Measurements from ENCODE around the gene ITPR2.
"Not testable (repeated sequence)": the region's sequence is repeated elsewhere in the genome, so short reads cannot be mapped to it uniquely, and the experiment has no call there.

The ITPR2 gene

DNA sequence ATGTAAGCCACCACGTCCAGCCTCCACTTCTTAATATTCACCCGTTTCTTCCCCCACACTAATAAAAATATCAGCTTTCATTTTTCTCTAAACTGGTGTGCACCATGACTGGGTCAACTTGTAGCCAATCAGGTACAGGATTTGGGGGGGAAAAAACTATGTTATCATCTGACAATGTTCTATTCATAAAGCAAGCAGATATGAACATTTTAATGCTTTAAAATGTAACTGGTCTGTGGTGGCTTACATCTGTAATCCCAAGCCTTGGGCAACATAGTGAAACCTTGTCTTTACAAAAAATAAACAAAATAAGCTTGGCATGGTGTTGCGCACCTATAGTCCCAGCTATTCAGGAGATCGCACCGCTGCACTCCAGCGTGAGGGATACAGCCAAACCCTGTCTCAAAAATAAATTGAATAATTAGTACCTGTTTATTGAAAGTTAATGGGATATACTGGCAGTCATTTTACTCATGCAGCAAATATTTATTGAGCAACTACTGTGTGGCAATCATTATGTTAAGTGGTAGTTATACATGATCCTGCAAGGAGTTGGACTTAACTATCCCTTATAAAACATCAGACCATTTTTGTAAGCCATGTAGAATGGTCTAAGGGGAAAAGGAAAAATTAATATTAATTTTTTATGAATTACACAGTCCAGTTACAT is 15.3 kb upstream of the ITPR2 start:
- no peak for DNase-seq (ENCODE audit: low read depth in 2 of 2)

DNA sequence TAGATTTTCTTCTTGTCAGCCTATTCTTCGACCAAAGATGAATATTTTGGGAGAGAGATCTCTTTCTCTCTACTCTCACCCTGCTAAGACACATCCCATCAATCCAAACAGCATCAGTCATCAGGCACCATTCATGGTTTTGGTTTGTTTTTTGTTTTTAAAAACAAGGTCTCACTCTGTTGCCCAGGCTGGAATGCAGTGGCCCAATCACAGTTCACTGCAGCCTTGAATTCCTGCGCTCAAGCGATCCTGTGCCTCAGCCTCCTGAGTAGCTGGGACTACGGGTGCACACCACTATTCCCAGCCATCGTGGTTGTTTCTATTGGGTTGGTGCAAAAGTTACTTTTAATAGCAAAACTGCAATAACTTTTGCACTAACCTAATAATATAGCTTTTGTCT is 14.4 kb upstream of the ITPR2 start:
- DNase-seq (ENCODE audit: low read depth in 2 of 2) = no peak

DNA sequence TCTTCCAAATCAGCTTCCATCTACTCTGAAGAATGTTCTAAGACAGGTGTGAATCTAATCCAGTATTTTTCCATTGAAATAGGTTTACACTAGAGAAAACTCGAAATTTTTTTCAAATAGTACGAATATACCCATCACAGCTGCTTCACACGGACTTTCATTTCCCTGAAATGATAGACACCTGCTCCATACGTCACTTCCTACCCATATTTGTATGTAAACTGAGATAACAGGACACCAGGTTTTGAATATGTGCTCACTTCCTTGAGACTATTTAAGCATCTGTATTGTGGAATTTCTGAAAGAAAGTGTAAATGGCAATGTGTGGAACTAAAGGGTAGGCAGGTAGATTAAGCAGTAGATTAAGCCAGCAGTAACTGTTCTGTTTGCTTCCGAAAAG is 13.4 kb upstream of the ITPR2 start:
- DNase-seq (ENCODE audit: low read depth in 2 of 2) = no peak

DNA sequence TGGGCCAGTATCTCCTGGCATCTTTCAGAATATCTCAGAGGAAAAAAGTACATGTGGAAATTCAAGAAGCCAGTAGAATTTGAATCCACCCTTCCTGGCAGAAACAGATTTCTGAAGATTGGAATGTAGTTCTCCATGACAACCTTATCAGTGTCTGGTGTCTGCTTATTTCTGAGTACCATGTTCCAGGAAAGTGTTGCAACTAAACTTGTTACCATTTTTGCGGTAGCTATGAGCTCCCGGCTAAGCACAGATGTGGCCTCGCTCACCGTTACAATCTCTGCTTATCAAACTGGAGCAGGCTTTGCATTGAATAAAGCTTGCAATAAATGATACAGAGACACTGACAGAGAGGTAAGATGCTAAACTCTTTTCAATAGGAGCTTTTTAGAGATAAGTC is 13.0 kb upstream of the ITPR2 start:
- DNase-seq (ENCODE audit: low read depth in 2 of 2) = peak in 1 of 2 experiments; percentile 44

DNA sequence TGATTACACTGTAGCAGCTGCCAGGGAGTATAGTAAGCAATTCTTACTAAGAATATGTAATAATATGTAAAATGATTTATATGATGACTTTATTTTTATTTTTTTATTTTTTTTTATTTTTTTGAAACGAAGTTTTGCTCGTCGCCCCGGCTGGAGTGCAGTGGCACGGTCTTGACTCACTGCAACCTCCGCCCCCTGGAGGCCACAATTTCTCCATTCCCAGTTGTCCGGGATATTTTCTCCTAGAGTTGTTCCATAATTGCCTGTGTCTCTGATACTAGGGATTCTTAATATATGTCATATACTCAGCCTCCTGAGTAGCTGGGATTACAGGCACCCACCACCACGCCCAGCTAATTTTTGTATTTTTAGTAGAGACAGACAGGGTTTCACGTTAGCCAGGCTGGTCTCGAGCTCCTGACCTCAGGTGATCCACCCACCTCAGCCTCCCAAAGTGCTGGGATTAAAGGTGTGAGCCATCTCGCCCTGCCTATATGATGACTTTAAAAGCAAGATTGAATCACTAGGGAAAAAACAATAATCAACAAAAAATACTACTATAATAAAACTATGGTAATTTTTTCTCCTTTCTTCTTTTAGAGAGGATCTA is 12.2 kb upstream of the ITPR2 start:
- no peak for DNase-seq (ENCODE audit: low read depth in 2 of 2)

DNA sequence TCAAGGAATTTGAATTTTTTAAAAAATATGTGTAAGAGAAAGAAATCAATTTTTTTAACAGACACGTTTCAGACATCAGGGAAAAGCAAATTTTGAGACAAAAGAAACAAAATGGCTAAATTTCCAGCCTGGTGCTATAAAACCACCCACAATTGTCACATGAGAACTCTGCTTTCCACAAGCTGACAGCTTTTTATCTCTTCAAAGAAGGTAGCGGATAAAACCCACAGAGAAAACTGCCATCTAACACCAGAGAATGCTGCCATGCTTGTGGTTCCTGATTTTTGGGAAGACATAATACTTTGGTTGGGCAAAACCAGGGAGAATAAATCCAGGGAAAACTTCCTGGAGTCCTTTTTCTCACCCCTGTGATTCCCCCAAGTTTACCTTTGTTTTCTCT is 10.3 kb upstream of the ITPR2 start:
- DNase-seq (ENCODE audit: low read depth in 2 of 2) = no peak

DNA sequence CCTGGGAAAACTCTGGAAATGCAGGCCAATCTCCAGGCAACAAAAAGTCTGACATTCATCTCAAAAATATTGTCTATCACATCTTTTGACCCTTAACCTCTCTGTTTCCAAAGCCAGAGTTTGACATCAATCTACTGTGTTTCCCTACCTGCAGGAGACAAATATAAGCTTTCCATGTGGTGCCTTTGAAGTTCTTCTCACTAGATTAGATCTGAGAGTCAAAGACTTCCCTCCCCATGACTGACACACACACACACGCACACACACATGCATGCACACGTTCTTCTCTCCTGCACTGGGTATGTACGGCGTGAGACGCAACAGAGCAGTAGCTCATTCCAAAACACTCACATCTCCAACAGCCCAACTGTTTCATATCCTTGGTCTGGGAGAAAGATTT is 8.1 kb upstream of the ITPR2 start:
- DNase-seq (ENCODE audit: low read depth in 2 of 2) = no peak

DNA sequence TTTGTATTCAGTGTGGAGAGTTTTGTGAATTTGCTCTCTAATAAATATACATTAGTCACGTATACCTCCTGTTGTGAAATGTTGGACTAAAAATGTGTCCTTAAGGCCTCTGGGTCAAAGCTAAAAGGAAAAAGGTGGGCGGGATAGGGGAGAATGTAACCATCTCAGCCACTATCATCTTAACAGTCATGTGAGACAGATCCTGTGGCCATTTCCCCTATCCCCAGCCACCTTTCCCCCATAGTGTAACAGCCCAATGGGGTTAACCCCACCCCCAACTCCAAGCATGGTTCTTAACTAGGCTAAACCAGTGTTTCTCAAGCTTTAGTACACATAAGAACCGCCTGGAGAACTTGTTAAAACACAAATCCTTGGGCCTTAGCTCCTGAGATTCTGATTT is 6.5 kb upstream of the ITPR2 start:
- no peak for DNase-seq (ENCODE audit: low read depth in 2 of 2)

DNA sequence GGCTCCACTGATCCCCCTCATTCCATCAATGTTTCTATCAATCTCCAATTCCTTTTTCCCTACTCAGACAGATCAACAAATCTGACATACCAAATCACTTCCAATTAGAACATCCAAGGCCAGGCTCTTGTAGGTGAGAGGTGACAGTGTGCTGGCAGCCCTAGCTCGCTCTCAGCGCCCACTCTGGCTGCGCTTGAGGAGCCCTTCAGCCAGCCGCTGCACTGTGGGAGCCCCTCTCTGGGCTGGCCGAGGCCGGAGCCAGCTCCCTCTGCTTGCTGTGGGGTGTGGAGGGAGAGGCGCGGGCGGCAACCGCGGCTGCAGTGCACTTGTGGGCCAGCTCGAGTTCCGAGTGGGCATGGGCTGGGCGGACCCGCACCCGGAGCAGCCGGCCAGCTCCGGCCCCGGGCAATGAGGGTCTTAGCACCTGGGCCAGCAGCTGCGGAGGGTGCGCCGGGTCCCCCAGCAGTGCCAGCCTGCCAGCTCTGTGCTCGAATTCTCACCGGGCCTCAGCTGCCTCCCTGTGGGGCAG is 6.0 kb upstream of the ITPR2 start:
- DNase-seq (ENCODE audit: low read depth in 2 of 2) = no peak

DNA sequence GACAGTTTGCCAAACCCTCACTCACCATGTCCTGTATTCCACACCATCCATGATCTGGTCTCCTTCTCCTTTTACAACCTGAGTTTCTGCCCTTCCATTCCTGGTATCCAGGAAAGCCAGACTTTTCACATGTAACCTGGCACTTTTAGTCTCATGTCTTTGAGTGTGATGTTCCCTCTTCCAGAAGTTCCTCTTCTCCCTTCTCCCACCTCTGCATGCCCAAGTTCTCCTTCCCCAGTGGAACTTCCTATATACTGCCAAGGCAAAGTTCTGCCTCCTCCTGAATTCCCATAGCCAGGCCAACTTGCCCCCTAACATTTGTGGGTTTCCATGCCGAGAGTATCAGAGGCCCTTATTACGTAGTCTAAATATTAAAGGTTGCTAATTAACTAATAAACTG is 3.2 kb upstream of the ITPR2 start:
- no peak for DNase-seq (ENCODE audit: low read depth in 2 of 2)

DNA sequence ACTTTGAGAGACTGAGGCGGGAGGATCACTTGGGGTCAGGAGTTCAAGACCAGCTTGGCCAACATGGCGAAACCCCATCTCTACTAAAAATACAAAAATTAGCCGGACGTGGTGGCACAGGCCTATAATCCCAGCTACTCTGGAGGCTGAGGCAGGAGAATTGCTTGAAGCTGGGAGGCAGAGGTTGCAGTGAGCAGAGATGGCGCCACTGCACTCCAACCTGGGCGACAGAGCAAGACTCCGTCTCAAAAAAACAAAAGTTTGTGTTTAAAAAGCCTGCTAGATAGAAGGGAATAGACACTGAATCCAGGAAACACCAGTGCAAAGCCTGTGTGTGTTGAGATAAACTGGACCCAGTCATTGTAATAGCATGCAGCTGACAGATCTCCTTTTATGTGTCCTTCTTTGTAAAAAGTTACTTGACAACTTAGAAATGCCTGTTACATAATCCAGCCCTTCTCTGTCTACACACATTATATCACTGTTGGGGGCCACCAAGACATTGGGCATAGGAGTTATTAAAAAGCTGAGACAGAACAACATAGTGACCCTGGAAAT is 1.6 kb upstream of the ITPR2 start:
- not testable (repeated sequence) for DNase-seq (ENCODE audit: low read depth in 2 of 2)

DNA sequence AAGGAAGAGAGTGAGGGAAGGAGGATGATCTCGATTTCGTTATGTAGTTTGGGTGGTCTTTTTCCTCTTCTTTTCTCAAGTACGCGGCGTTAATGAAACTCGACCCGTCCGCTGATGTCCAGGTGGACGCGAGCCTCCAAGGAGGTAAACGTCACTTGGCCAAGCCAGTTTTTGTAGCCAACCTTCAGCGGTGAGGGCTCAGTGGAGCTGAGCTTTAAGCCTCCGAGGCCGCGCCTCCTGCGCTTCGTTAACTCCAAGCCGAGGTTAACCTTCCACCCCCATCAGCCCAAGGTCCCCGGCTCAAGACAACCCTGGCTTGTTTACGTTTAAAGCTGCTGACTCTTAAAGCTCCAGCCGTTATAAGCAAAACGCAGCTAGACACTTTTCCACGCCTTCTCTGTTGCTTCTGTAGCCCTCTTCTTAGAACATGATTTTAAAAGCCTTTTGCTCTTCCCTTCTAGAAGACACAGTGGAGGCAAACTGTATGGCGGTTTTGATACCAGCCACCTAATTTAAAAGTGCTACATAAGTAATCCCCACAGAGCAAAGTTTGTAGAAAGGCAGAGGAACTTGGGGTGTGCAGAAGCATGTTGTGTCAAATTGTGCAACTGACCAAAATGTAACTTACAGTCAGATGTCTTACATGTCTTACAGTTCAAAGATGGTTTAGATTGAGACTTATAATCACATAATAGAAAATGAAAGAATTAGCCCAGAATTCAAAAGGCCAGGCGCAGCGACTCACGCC is 923 bp upstream of the ITPR2 start:
- DNase-seq (ENCODE audit: low read depth in 2 of 2) = no peak

DNA sequence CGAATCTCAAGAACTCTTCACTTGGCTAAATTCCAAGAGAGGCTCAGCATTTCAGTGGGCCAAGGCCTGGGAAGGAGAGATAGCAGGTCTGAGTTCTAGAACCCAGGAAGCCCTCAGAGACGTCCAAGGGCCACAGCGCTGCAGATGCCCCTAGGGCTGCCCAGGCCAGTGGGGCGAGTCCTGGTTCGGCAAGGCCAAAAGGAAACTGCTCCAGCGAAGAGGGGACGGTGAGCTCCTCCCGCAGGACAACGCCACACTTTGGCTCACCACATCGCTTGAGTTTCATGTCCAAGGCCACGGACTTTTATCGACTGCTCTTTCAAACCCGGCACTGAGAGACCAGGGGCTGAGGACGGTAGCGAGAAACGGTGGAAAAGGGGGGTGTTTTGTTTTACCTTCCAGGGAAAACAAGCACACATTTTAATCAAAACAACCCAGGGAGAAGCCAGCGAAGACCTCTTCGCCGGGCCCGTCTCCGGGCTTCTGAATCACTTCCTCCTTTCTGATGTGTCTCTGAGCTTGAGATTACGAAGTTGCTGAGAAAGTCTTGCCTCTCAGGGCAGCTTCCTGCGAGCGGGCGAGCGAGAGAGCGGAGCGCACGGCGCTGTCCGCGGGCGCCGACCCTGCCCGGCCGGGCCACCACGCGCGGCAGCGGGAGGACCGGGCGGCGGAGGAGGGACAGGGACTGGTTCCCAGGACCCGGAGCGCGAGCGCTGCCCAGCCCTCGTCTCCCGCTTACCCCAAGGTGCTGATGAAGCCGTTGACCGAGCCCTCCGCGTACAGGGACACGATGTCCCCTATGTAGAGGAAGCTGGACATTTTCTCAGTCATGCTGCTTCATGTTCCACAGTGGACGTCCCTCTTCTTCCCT is 808 bp downstream of the ITPR2 start:
- no peak for DNase-seq (ENCODE audit: low read depth in 2 of 2)

DNA sequence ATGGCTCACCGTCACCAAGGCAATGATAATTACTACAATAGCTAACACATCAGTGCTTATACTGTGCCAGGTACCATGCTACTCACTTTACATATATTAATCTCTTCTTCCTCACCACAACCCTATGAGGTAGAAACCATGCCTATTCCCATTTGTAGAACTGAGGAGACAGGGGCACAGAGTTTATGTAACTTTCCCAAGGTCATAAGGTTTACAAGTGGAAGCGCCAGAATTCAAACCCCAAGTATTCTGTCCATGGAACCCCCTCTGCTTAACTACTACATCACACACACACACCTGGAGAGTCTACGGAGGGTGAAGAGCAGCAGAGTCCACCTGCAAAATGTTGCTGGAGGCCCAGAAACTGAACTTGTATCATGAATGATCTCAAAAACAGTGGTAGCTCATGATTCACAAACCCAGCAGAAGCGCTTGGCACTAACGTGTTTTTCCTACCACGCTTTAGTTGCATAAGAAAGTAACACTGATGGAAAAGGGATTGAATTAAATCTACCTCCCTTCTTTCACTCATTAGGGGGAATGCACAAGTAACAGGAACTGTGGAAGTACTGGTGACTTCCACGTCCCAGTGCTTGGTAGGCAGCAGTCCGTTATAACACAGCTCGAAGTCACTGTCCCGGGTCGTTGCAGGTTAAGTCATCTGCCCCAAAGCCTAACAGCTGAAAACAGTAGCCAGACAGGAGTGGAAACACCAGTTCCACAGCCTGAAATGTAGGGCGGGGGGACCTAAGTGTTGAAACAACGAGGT is 2.0 kb downstream of the ITPR2 start:
- DNase-seq (ENCODE audit: low read depth in 2 of 2) = no peak

DNA sequence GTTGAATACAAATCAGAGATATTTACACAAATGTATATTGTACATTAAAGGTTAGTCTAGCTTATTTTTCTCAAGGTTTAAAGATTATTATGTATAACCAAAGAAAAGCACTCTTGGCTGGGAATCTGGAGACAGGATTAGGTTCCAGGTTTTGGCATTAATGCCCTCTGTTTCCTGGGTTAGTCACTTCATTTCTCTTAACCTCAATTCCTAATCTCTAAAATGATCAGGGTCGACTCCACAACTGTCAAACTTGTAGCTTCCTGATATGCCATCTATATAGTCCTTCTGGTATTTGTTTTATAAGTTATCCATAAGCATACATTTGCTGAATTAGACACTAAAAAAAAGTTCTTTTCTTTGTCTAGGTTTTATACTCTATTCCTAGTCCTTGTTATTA is 2.6 kb downstream of the ITPR2 start:
- no peak for DNase-seq (ENCODE audit: low read depth in 2 of 2)

DNA sequence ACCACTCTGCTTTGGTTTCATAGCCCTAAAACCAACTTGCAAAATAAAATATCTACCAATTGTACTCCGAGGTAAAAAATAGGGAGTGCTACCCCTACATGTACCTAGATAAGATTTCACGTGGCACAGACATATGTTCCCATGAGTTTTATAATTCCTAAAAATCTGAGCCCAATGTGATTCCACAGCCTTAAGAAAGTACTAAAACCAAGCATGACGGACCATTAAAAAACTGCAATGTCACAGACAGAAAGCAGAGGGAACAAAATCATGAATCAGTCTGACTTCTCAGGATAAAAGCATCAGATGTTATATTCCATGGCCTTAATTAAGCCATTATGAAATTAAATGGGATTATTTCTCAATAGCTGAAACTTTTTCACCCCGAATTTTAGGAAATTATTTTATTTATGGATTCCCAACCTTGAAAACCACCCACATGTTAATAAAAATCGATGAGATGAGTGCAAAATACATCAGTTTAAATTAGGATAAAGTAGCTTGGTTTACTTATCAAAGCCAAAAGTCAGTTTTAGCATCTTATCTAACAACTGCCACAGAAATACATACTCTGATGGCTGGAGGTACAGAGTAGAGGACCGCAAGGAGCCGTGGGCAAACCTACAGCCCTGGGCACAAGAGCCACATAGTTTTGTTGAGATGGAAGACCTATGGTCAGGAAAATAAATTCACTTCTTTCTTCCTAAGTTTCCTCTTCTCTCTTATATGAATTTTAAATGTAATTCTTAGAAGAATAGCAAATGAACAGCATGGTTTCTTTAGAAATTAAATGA is 4.5 kb downstream of the ITPR2 start:
- no peak for DNase-seq (ENCODE audit: low read depth in 2 of 2)

DNA sequence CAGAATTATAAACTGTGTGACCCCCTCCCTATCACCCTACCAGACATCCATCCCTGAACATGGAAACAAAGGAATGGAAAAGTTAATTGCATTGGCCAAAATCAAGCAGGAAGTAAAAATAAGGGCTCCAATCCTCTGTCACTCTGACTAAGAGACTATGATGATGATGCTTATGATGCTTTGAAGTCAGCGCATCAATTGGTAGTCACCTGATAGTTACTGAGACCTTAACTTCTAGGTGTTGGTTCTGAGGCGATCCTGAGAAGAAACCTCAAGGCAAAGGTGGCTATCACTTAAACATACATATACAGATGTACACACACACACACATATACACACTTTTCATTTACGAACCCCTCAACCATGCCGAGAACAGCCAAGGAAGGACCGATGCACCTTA is 6.6 kb downstream of the ITPR2 start:
- no peak for DNase-seq (ENCODE audit: low read depth in 2 of 2)

DNA sequence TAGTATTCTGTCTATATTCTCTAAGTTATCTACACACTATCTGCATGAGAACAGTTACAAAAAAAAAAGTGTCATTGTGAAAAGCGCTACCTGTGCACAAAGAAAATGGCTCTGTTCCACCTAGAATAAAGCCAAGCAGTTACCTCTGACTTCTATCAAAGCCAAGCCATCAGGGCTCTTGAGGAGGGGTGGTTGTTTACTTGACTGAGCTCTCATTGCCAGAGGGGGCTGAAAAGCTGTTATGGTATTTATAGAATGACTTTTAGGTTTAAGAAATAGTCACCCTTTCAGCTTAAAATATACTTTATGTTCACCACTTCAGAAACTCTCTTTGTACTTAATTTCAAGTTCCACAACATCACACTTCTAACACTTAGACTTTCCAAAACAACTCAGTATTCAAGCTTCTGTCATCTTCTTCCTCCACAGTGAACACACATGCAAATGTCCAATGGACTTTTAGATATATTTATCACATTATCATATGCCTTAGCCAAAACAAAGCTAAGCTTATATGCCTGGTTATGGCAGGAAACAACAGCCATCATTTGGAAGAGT is 7.5 kb downstream of the ITPR2 start:
- no peak for DNase-seq (ENCODE audit: low read depth in 2 of 2)

DNA sequence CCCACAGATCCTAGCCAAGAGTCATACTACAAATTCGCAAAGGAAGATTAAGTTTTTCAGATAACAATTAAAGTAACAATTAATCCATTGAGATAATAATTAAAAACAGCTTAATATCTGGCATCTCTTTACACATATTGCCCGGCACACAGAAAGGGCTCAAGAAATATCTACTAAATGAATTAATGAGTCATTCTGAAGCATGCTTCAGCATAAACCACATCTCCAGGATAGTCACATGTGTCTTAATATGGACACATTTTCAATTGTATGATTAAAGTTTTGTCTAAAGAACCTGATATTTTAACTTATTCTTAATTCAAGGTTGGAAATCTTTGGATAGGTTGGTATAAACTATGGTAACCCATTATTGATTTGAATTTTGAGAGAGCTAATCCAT is 9.6 kb downstream of the ITPR2 start:
- DNase-seq (ENCODE audit: low read depth in 2 of 2) = no peak

DNA sequence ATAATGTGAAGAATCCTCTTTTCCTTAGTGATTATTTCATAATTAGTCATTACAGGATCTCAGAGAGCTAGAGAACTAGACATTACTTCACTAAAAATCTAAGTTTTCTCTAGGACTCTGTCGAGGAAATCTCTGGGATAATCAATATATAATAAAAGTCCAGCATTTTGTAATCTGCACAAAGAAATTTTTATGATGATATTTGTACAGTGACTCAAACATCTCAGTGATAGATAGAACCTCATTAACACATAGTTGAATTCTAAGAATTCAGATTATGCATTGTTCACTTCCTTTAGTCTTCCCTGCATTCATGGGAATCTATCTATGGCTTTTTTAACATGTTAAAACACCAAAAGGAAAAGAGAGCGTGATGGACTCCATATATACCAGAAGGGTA is 11.0 kb downstream of the ITPR2 start:
- DNase-seq (ENCODE audit: low read depth in 2 of 2) = no peak
